Measurements from ENCODE around the gene BHLHE23. TPM values are rescaled to one million over a fixed set of nuclear protein-coding genes. Genes with fewer than 3 reads are reported as not detected.

BHLHE23 gene
- total RNA-seq, 1 donor from 2014 or later = not detected

- Mint-ChIP-seq H3K4me1 (ENCODE audit: low read depth) (no peaks in the 10 kb centered on the region), H3K27me3 (ENCODE audit: low read depth) (peaks cover 72% of the 10 kb centered on the region), H3K27ac (ENCODE audit: unreplicated experiment) (no peak overlapping the region), H3K9me3 (ENCODE audit: low read depth) (peaks cover 4% of the 10 kb centered on the region), H3K36me3 (ENCODE audit: low read depth) (no peaks in the 10 kb centered on the region), H3K4me3 (ENCODE audit: unreplicated experiment) (no peak overlapping the region)
- no peak for DNase-seq (ENCODE audit: low spot score)
- no peak for TF ChIP-seq CTCF (IDR thresholded peaks at IDR 0.05)
Measured at GRCh38 chr20:62999580-62999979, 7.2 kb downstream of the BHLHE23 start.

- no peak for DNase-seq (ENCODE audit: low spot score)
- no peak overlapping the region for H3K4me3 Mint-ChIP-seq (ENCODE audit: unreplicated experiment)
- peak overlapping the region; percentile 13 for H3K27ac Mint-ChIP-seq (ENCODE audit: unreplicated experiment)
- no peaks in the 10 kb centered on the region for H3K4me1 Mint-ChIP-seq (ENCODE audit: low read depth)
- no peaks in the 10 kb centered on the region for H3K36me3 Mint-ChIP-seq (ENCODE audit: low read depth)
- TF ChIP-seq CTCF (IDR thresholded peaks at IDR 0.05) = no peak
- peaks cover 4% of the 10 kb centered on the region for H3K9me3 Mint-ChIP-seq (ENCODE audit: low read depth)
- H3K27me3 Mint-ChIP-seq (ENCODE audit: low read depth) = peaks cover 69% of the 10 kb centered on the region
Measured at GRCh38 chr20:62998449-62998848, 8.3 kb downstream of the BHLHE23 start.

- Mint-ChIP-seq H3K9me3 (ENCODE audit: low read depth) (peaks cover 4% of the 10 kb centered on the region), H3K4me3 (ENCODE audit: unreplicated experiment) (no peak overlapping the region), H3K27me3 (ENCODE audit: low read depth) (peaks cover 66% of the 10 kb centered on the region), H3K27ac (ENCODE audit: unreplicated experiment) (no peak overlapping the region), H3K4me1 (ENCODE audit: low read depth) (no peaks in the 10 kb centered on the region), H3K36me3 (ENCODE audit: low read depth) (no peaks in the 10 kb centered on the region)
- no peak for TF ChIP-seq CTCF (IDR thresholded peaks at IDR 0.05)
- DNase-seq (ENCODE audit: low spot score) = no peak
Measured at GRCh38 chr20:62997417-62998035, 9.2 kb downstream of the BHLHE23 start.

GRCh38 chr20:62996596-62996982, 10.2 kb downstream of the BHLHE23 start:
- H3K4me1 Mint-ChIP-seq (ENCODE audit: low read depth) = no peaks in the 10 kb centered on the region
- H3K27me3 Mint-ChIP-seq (ENCODE audit: low read depth) = peaks cover 61% of the 10 kb centered on the region
- H3K27ac Mint-ChIP-seq (ENCODE audit: unreplicated experiment) = no peak overlapping the region
- peaks cover 4% of the 10 kb centered on the region for H3K9me3 Mint-ChIP-seq (ENCODE audit: low read depth)
- no peaks in the 10 kb centered on the region for H3K36me3 Mint-ChIP-seq (ENCODE audit: low read depth)
- no peak overlapping the region for H3K4me3 Mint-ChIP-seq (ENCODE audit: unreplicated experiment)
- no peak for TF ChIP-seq CTCF (IDR thresholded peaks at IDR 0.05)
- DNase-seq (ENCODE audit: low spot score) = no peak

GRCh38 chr20:62995898-62996595, 10.7 kb downstream of the BHLHE23 start:
- Mint-ChIP-seq H3K4me1 (ENCODE audit: low read depth) (no peaks in the 10 kb centered on the region), H3K27ac (ENCODE audit: unreplicated experiment) (no peak overlapping the region), H3K9me3 (ENCODE audit: low read depth) (peaks cover 4% of the 10 kb centered on the region), H3K27me3 (ENCODE audit: low read depth) (peaks cover 61% of the 10 kb centered on the region), H3K4me3 (ENCODE audit: unreplicated experiment) (no peak overlapping the region), H3K36me3 (ENCODE audit: low read depth) (no peaks in the 10 kb centered on the region)
- TF ChIP-seq CTCF (IDR thresholded peaks at IDR 0.05) = no peak
- DNase-seq (ENCODE audit: low spot score) = no peak

Data from chondrocyte (in vitro differentiated cells).